Karpas-422 (cell line): ENCODE results near the gene DUSP1. TPM values are rescaled to one million over a fixed set of nuclear protein-coding genes. Genes with fewer than 3 reads are reported as not detected.

ENCODE experiments used
- DNase-seq: peaks from one replicate; pipeline ENCODE4 v3.0.0-alpha.2; 2015
- H2AFZ ChIP-seq: fragments of 200-600 bp; sonication (generic); 2 replicates; pipeline ENCODE4 v1.6.1; 2014; ENCODE audit warnings: antibody characterized with exemption, low read length, mixed read lengths
- H3K27ac ChIP-seq: fragments of 200-600 bp; sonication (generic); 2 replicates; pipeline ENCODE4 v1.5.1; 2014; ENCODE audit warnings: mild to moderate bottlenecking, low read length, moderate library complexity
- H3K27me3 ChIP-seq: fragments of 200-600 bp; sonication (generic); 2 replicates; pipeline ENCODE4 v1.6.1; 2014; ENCODE audit warnings: low read length, mixed read lengths
- H3K36me3 ChIP-seq: fragments of 200-600 bp; sonication (generic); 2 replicates; pipeline ENCODE4 v1.6.1; 2014; ENCODE audit warnings: low read length, mixed read lengths; ENCODE audit not compliant: insufficient read depth
- H3K4me1 ChIP-seq: fragments of 200-600 bp; sonication (generic); 2 replicates; pipeline ENCODE4 v1.6.1; 2014; ENCODE audit warnings: mild to moderate bottlenecking, low read length, mixed read lengths
- H3K4me2 ChIP-seq: fragments of 200-600 bp; sonication (generic); 2 replicates; pipeline ENCODE4 v1.6.1; 2014; ENCODE audit warnings: low read length, low read depth, mild to moderate bottlenecking; ENCODE audit not compliant: poor library complexity, severe bottlenecking
- H3K4me3 ChIP-seq: fragments of 200-600 bp; sonication (generic); 2 replicates; pipeline ENCODE4 v1.5.1; 2014; ENCODE audit warnings: mild to moderate bottlenecking, antibody characterized with exemption, low read length, mixed read lengths
- H3K79me2 ChIP-seq: fragments of 200-600 bp; sonication (generic); 2 replicates; pipeline ENCODE4 v1.6.1; 2014; ENCODE audit warnings: mild to moderate bottlenecking, low read length, mixed read lengths
- H3K9ac ChIP-seq: fragments of 200-600 bp; sonication (generic); 2 replicates; pipeline ENCODE4 v1.6.0; 2014; ENCODE audit warnings: low read length
- H3K9me2 ChIP-seq: fragments of 200-600 bp; sonication (generic), shearing (Covaris generic); replicated peaks from 2 replicates; pipeline ENCODE4 v1.6.0; 2014; ENCODE audit warnings: mild to moderate bottlenecking, low read length, moderate library complexity; ENCODE audit not compliant: insufficient read depth
- H3K9me3 ChIP-seq: fragments of 300-700, 200-600 bp; sonication (generic); 2 replicates; pipeline ENCODE4 v1.6.1; 2014; ENCODE audit warnings: low read length, mixed read lengths
- H4K20me1 ChIP-seq: fragments of 200-600 bp; sonication (generic); 2 replicates; pipeline ENCODE4 v1.6.1; 2014; ENCODE audit warnings: mild to moderate bottlenecking, antibody characterized with exemption, low read length, low read depth; ENCODE audit not compliant: insufficient read depth
- total RNA-seq: library from RNA; depleted of rRNA; stranded (reverse); fragments of >200 nt; shearing (Covaris generic); gene quantifications from 2 replicates; pipeline ENCODE4 v1.2.3, GENCODE V29; 2014; ENCODE audit warnings: low replicate concordance

The DUSP1 gene
- total RNA-seq, 1 experiment from 2014 or later, result 10.5 TPM

- no peaks in the 10 kb centered on the region for H3K27me3 ChIP-seq
- H2AFZ ChIP-seq, result no peak overlapping the region
- DNase-seq, result no peak
- H4K20me1 ChIP-seq, result no peaks in the 10 kb centered on the region
- no peaks in the 10 kb centered on the region for H3K9me3 ChIP-seq
- no peak overlapping the region for H3K4me3 ChIP-seq
- no peaks in the 10 kb centered on the region for H3K9me2 ChIP-seq
- H3K27ac ChIP-seq, result no peak overlapping the region
- H3K36me3 ChIP-seq, result no peaks in the 10 kb centered on the region
- H3K9ac ChIP-seq, result no peak overlapping the region
- no peaks in the 10 kb centered on the region for H3K79me2 ChIP-seq
- no peak overlapping the region for H3K4me2 ChIP-seq
- no peaks in the 10 kb centered on the region for H3K4me1 ChIP-seq
Measured at GRCh38 chr5:172754596-172755356, 16.2 kb downstream of the DUSP1 start.

GRCh38 chr5:172753101-172753500 is 17.9 kb downstream of the DUSP1 start:
- H3K27me3 ChIP-seq, result no peaks in the 10 kb centered on the region
- no peak overlapping the region for H3K4me2 ChIP-seq
- no peaks in the 10 kb centered on the region for H3K9me2 ChIP-seq
- no peaks in the 10 kb centered on the region for H3K9me3 ChIP-seq
- no peak for DNase-seq
- H3K36me3 ChIP-seq, result no peaks in the 10 kb centered on the region
- no peak overlapping the region for H3K9ac ChIP-seq
- H3K4me3 ChIP-seq, result no peak overlapping the region
- no peak overlapping the region for H3K27ac ChIP-seq
- no peaks in the 10 kb centered on the region for H3K4me1 ChIP-seq
- H3K79me2 ChIP-seq, result no peaks in the 10 kb centered on the region
- H2AFZ ChIP-seq, result no peak overlapping the region
- no peaks in the 10 kb centered on the region for H4K20me1 ChIP-seq

DNA sequence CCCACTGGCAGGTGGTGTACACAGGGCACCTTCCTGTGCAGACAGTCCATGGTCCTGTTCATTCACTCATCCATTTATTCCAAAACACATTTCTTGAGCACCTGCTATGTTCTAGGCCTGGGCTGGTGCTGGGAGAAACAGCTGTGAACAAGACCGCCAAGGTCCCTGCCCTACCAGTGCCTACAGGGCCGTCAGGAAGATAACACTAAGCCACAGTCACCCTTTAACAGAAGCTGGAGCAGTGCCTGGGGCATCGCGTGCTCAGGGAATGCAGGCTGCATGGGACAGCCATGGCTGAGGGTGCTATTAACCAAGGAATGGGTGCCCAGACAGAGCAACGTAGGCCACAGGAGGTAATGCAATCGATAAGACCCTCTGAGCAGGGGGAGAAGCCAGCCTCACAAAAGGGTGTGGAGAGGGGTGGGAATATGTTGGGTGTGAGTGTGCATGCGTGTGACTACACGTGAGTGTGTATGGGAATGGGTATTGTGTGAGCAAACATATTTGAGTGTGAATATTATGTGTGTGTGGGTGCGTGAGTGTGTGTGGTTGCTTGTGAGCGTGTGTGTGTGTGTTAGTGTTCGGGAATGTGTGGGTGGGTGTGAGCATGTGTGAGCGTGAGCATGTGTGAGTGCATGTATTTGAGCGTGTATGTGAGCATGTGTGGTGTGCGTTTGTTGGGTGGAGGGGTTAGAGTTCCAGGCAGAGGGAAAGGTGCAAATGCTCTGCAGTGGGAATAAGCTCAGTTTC is 19.1 kb downstream of the DUSP1 start:
- no peaks in the 10 kb centered on the region for H3K4me1 ChIP-seq
- H3K27ac ChIP-seq, result no peak overlapping the region
- H3K9me2 ChIP-seq, result no peaks in the 10 kb centered on the region
- no peaks in the 10 kb centered on the region for H3K79me2 ChIP-seq
- H3K4me2 ChIP-seq, result no peak overlapping the region
- H3K27me3 ChIP-seq, result no peaks in the 10 kb centered on the region
- no peak overlapping the region for H3K9ac ChIP-seq
- H2AFZ ChIP-seq, result no peak overlapping the region
- H3K4me3 ChIP-seq, result no peak overlapping the region
- no peaks in the 10 kb centered on the region for H3K36me3 ChIP-seq
- H3K9me3 ChIP-seq, result no peaks in the 10 kb centered on the region
- DNase-seq, result no peak
- no peaks in the 10 kb centered on the region for H4K20me1 ChIP-seq

DNA sequence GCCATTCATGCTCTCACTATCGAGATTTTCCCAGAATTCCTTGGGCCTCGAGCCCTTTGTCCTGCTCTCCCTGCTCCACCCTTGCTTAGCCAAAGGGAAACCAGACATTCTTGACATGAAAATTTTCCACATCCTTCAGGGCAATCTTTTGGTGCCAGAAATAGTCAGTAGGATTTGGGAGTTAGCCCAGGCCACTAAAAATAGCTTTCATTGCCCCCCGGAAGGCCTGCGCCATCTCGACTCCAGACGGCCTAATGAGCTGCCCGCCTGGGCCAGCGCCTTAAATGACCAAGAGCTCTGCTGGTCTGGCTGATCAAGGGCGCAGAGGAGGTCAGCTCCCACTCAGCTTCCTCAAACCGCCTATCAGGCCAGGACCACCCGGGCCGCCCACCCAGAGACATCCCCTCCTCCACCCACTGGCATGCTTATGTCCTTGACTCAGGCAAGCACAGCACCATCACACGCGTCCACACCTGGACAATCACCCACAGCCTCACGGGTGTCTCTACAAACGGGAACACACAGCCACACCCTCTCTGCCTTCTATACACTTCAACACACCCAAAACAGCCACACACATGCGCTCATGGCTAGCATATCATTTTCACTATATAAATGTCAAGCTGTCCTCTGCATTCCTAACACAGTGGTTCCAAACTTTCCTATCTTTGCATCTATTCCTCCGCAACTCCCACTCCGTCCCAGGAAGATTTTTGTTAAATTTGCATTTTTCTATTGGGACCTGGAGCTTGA is 20.9 kb downstream of the DUSP1 start:
- no peak for DNase-seq
- no peak overlapping the region for H3K9ac ChIP-seq
- H3K36me3 ChIP-seq, result no peaks in the 10 kb centered on the region
- no peak overlapping the region for H3K4me3 ChIP-seq
- no peak overlapping the region for H2AFZ ChIP-seq
- H4K20me1 ChIP-seq, result no peaks in the 10 kb centered on the region
- H3K4me2 ChIP-seq, result no peak overlapping the region
- H3K27ac ChIP-seq, result no peak overlapping the region
- no peaks in the 10 kb centered on the region for H3K9me2 ChIP-seq
- H3K4me1 ChIP-seq, result no peaks in the 10 kb centered on the region
- H3K79me2 ChIP-seq, result no peaks in the 10 kb centered on the region
- H3K27me3 ChIP-seq, result no peaks in the 10 kb centered on the region
- no peaks in the 10 kb centered on the region for H3K9me3 ChIP-seq

DNA sequence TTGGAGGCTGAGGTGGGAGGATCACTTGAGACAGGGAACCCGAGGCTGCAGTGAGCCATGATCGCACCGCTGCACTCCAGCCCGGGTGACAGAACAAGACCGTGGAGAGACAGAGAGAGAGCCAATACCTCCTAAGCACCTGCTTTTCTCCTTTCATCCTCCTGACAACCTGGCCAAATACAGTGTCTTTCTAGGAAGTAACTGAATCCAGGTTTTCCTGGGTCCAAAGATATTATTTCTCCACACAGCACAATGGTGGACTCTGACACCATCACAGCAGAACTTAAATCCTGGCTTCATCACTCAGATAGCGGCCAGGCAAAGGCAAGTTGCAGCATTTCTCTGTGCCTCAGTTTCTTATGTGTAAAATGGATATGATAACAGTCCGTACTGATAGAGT is 21.9 kb downstream of the DUSP1 start:
- no peak for DNase-seq
- Histone ChIP-seq H3K27me3 (no peaks in the 10 kb centered on the region), H3K4me2 (no peak overlapping the region), H3K27ac (no peak overlapping the region), H3K9ac (no peak overlapping the region), H4K20me1 (no peaks in the 10 kb centered on the region), H2AFZ (no peak overlapping the region), H3K9me3 (no peaks in the 10 kb centered on the region), H3K4me1 (no peaks in the 10 kb centered on the region), H3K36me3 (no peaks in the 10 kb centered on the region), H3K79me2 (no peaks in the 10 kb centered on the region), H3K4me3 (no peak overlapping the region), H3K9me2 (no peaks in the 10 kb centered on the region)

DNA sequence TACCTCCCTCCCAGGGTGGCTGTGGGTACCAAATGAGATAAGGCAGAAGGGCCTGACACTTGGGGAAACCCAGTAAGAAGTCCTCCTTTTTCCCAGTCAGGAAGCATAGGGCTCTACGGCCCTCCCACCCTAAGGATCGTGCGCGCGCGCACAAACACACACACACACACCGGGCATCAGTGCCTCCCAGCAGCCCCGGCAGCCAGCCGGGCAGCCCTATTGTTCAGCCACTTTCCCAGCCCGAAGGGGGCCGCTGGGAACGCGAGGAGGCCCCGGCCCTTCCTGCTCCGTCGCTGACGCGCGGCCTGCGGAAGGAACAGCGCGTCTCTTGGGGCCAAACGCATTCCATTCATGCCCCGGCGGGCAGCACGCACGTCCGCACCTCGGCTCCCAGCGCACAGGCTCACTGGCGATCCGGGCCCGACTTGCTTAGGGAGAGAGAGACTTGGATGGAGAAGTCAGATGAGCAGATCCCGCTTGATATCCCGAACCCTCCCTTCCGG is 22.6 kb downstream of the DUSP1 start:
- DNase-seq, result no peak

GRCh38 chr5:172747471-172747870 is 23.5 kb downstream of the DUSP1 start:
- Histone ChIP-seq H3K79me2 (no peaks in the 10 kb centered on the region), H3K9me2 (no peaks in the 10 kb centered on the region), H3K9ac (no peak overlapping the region), H3K27me3 (no peaks in the 10 kb centered on the region), H2AFZ (no peak overlapping the region), H3K9me3 (no peaks in the 10 kb centered on the region), H3K4me1 (no peaks in the 10 kb centered on the region), H3K27ac (no peak overlapping the region), H3K4me3 (no peak overlapping the region), H4K20me1 (no peaks in the 10 kb centered on the region), H3K36me3 (no peaks in the 10 kb centered on the region), H3K4me2 (no peak overlapping the region)
- no peak for DNase-seq

More for the DNA sequence above, 22.6 kb downstream of the DUSP1 start:
- Histone ChIP-seq H3K9me2 (no peaks in the 10 kb centered on the region), H3K9me3 (no peaks in the 10 kb centered on the region), H3K79me2 (no peaks in the 10 kb centered on the region), H3K36me3 (no peaks in the 10 kb centered on the region), H3K4me1 (no peaks in the 10 kb centered on the region), H3K4me3 (no peak overlapping the region), H2AFZ (no peak overlapping the region), H3K9ac (no peak overlapping the region), H3K4me2 (no peak overlapping the region), H4K20me1 (no peaks in the 10 kb centered on the region), H3K27me3 (no peaks in the 10 kb centered on the region), H3K27ac (no peak overlapping the region)

- H3K36me3 ChIP-seq, result no peaks in the 10 kb centered on the region
- no peak overlapping the region for H3K4me3 ChIP-seq
- H3K4me1 ChIP-seq, result no peaks in the 10 kb centered on the region
- no peak overlapping the region for H3K4me2 ChIP-seq
- no peaks in the 10 kb centered on the region for H3K79me2 ChIP-seq
- DNase-seq, result no peak
- no peaks in the 10 kb centered on the region for H3K9me3 ChIP-seq
- no peaks in the 10 kb centered on the region for H3K27me3 ChIP-seq
- no peak overlapping the region for H2AFZ ChIP-seq
- H4K20me1 ChIP-seq, result no peaks in the 10 kb centered on the region
- no peak overlapping the region for H3K9ac ChIP-seq
- no peak overlapping the region for H3K27ac ChIP-seq
- no peaks in the 10 kb centered on the region for H3K9me2 ChIP-seq
Measured at GRCh38 chr5:172746725-172747124, 24.3 kb downstream of the DUSP1 start.
